CD4-positive, alpha-beta T cell treated with Interleukin-2 at 100 ng/mL for 4 hours (primary cell): ENCODE measurements around the gene CDC16.
"Not testable (repeated sequence)": the region's sequence is repeated elsewhere in the genome, so short reads cannot be mapped to it uniquely, and the experiment has no call there.

Experiments
- DNase-seq: peaks from one replicate; pipeline ENCODE4 v3.0.0-alpha.2; 2020; ENCODE audit warnings: low spot score

CDC16 gene

DNA sequence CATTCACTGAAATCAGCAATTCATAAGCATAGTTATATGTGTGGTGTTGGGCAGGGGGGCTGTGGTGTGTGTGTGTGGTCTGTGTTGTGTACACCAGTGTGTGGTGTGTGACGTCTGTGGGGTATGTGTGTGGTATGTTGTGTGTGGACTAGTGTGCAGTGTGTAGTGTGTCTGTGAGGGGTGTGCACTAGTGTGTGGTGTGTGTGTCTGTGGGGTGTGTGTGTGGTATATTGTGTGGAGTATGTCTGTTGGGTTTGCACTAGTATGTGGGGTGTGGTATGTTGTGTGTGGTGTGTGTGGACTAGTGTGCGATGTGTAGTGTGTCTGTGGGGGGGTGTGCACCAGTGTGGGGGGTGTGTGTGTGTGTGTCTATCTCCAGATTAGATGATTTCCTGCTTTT is 7.2 kb upstream of the CDC16 start:
- no peak for DNase-seq

DNA sequence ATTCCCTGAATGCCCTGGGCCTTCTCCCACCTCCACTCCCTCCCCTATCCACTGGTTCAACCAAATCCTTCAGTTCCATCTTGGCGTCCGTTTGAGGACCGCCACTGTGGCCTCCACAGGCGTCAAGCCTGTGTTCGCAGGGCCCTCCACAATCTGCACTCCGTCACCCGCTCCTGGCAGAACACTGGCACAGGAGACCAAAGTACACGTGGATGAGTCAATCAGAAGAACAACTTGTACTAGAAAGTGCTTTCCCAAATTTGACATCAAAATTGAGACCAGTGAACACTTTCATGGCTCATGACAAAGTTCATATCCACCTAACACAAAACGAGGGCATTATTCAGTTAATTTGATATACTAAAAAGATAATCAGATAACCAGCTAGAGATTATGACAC is 6.5 kb upstream of the CDC16 start:
- no peak for DNase-seq

DNA sequence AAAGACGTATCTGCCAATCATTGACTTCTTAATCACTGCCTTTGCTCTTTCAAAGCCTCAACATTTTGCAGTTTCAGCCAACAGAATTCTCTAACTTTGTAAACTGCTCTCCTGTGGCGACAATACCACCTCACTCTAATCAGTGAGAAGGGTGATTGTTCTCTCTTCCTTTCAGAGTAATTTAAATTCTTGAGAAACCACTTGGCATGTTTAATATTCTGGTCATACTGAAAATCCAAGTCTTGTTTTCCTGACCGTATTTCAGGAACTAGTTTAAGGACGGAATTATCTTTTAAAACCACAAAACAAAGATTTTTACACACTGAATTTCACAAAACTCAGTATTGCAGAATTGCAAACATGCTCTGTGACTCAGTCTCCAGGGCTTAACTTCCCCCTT is 5.2 kb upstream of the CDC16 start:
- no peak for DNase-seq

DNA sequence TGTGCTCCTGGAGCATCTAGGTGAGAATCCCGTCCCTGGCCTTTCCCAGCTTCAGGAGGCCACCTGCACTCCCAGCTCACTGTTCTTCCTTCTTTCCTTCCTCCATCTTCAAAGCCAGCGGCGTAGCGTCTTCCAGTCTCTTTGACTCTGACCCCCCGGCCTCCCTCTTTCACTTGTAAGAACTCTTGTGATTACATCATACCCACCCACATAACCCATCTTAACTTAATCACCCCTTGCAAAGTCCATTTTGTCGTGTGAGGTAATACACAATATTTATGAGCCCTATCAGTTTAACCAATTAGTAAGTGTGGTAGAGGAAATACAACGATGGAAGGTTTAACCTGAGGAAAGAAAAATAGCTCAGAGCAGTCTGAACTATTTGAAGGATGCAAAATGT is 4.6 kb upstream of the CDC16 start:
- no peak for DNase-seq

DNA sequence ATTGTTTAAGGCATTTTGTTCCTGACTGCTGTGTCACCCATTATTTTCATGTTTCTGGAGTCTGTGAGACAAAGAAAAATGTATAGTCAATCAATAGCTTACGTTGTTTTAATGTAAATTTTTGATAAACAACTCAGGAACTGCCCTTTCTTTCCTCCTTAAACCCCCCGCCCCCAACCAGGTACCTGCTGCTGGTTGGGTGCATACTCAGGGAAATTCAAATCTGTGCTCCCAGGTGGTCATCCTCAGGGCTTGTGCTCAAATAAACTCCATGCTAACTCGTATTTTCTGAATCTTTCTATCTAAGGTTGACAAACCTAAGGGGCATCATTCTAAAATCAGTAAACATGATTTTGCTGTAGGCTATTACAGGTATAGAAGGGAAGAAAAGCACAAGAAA is 4.1 kb upstream of the CDC16 start:
- no peak for DNase-seq

DNA sequence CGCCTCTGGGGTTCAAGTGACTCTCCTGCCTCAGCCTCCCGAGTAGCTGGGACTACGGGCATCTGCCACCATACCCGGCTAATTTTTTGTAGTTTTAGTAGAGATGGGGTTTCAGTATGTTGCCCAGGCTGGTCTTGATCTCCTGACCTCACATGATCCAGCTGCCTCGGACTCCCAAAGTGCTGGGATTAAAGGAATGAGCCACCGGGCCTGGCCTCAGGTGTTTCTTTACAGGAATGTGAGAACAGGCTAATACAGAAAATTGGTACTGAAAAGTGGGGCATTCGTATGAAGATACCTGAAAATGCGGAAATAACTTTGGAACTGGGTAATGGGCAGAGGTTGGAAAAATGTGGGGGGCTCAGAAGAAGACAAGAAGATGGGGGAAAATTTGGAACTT is 2.8 kb upstream of the CDC16 start:
- no peak for DNase-seq

DNA sequence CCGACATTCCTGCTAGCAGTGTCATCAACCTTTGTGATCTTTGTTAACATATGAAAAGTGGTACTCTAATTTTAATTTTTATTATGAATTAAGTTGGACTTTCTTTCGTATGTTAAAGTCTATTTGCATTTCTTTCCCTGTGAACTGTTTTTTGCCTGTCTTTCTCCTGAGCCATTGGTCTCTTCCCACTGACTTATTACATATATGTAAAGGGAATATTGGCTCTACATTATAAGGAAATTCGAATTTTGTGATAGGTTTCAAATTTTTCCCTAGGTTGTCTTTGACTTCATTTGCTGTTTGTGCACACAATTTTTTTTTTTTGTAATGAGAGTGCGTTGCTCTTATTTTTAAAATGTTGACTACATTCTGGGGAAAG is 442 bp upstream of the CDC16 start:
- DNase-seq = no peak

DNA sequence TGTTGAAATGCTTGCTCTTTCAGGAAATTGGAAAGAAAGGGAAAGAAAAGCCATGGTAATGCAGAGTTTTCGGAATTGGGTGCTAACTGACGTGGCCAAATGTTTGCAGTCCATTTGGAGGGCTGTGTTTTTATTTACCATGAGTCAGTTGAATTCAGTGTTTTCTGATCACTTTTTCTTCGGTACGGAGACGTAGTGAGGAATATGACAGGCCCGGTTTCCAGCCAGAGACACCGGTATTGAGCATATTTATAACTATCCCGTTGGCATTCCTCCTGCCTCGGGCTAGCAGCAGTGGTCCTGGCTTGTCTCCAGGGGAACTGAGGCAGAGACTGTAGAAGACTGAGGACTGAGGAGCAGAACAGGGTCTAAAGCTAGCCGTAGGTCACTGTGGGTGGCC is 1.0 kb downstream of the CDC16 start:
- DNase-seq = no peak

DNA sequence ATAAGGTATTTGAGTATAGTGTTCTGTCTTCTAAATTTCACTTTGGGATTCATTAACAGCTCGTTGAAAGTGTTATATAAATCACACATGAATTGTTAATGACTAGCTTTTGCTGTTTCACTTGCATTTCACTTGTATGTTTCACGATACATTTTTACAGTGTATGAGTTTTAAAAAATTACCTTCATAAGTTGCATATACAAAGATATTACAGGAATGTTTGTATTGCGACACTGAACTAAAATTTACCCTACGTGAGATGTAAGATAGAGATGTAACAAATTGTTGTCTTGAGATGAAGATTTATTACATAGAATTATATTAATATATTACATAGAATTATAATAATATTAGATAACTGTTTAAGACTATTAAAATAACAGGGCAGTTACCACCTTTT is 1.5 kb downstream of the CDC16 start:
- DNase-seq = no peak

DNA sequence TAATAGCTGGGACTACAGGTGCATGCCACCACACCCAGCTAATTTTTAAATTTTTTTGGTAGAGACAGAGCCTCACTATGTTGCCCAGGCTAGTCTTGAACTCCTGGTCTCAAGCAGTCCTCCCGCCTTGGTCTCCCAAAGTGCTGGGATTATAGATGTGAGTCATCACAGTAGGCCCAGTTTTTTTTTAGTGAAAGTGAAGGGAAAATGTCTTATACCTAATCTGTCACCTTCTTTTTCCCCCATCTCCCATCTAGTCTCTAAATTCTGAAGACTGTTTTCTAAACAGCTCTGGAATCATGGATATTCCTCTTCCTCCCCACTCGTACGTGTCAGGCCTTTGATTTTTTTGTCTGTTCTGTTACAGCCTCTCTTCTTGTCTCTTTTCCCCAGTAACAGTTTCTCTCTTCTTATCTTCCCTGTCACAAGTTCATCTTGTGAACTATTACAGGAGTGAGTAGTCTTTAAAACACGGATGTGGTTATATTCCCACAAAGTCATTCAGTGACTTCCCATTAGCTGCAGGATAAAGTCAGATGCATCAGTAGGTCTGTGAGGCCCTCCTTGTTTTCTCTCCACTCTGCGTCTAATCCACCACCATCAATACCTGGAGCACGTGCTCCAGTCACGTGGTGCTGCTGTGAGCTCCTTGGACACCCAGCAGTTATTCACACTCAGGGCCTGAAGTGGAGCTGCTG is 2.9 kb downstream of the CDC16 start:
- no peak for DNase-seq

DNA sequence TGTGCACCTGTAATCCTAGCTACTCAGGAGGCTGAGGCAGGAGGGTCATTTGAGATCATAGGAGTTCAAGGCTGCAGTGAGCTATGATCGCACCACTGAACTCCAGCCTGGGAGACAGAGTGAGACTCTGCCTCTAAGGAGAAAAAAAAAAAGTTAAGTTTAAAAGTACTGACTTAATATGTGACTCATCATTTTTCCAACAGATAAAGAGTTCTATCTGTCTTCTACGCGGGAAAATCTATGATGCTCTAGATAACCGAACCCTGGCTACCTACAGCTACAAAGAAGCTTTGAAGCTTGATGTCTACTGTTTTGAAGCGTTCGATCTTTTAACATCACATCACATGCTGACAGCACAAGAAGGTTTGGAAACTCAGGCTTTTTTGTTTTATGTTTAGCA is 7.2 kb downstream of the CDC16 start:
- no peak for DNase-seq

DNA sequence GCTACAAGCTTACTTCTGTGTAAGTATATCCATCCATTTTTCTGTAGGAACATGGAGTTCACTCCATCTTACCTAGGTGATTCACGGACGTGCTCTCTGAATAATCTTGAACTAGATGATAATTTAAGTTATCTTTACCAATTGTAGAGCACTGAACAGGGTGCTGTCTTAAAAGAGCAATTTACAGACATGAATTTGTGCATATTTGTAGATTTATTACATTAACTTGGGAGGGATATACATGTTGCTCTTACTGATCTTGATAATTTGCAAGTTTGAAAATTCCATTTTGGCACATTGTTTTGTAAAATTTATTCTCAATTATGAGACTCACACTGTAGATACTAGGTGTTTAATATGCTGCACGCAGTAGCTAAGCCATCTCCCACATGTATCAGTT is 9.3 kb downstream of the CDC16 start:
- DNase-seq = no peak

DNA sequence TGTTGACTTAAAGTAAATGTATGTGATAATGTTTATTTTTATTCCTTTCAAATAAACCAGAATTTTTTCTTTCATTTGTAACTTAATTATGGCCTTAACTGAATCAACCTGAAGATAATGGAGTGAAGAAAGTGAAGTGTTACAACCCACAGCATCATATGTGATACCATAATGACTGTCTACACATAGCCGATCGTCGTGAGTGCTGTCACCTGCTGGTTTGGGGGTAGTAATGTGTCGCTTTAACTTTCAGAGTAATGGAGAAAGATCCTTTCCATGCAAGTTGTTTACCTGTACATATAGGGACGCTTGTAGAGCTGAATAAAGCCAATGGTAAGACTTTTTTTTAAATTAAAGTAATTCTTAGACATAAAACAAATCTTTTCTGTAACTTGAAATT is 9.9 kb downstream of the CDC16 start:
- no peak for DNase-seq

DNA sequence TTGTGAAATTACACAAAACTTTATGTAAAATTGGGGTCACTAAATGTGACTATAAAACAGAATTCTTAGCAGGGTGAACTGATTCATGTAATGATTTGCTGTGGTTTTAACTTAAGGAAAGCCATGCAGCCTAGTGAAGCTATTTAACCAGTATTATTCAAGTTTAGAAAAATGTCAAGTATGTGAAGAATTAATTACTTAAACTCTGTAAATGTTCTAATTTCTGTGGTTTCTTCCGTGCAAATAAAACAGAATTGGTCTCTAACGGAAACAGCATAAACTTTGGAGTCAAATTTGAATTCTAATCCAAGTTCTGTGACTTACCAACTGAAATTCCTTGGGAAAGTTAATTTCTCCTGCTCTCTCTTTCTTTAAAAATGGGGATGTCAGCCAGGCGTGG is 13.3 kb downstream of the CDC16 start:
- no peak for DNase-seq

DNA sequence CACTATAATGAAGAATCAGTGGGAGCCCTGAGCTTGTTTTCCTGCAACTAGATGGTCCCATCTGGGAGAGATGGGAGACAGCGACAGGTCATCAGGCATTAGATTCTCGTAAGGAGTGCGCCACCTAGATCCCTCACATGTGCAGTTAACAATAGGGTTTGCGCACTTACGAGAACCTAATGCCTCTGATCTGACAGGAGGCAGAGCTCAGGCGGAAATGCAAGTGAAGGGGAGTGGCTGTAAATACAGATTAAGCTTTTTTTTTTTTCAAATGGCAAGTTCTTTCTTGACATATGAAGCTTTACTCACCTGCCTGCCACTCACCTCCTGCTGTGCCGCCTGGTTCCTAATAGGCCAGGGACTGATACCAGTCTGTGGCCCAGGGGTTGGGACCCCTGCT is 14.4 kb downstream of the CDC16 start:
- DNase-seq = no peak

DNA sequence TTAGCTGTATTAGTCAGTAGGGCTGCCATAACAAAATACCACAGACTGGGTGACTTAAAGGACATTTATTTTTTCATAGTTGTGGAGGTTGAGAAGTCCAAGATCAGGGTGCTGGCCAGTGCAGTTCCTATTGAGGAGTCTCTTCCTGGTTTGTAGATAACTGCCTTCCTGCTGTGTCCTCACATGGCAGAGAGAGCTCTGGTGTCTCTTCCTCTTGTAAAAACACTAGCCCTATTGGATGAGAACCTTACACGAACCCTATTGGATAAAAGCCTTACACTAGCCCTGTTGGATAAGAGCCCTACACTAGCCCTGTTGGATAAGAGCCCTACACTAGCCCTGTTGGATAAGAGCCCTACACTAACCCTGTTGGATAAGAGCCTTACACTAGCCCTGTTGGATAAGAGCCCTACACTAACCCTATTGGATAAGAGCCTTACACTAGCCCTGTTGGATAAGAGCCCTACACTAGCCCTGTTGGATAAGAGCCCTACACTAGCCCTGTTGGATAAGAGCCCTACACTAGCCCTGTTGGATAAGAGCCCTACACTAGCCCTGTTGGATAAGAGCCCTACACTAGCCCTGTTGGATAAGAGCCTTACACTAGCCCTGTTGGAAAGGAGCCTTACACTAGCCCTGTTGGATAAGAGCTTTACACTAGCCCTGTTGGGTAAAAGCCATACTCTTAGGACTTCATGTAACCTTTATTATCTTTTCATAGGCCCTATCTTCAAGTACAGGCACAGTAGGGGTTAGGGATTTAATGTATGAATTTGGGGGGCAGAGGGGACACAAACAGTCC is 17.1 kb downstream of the CDC16 start:
- DNase-seq = not testable (repeated sequence)

DNA sequence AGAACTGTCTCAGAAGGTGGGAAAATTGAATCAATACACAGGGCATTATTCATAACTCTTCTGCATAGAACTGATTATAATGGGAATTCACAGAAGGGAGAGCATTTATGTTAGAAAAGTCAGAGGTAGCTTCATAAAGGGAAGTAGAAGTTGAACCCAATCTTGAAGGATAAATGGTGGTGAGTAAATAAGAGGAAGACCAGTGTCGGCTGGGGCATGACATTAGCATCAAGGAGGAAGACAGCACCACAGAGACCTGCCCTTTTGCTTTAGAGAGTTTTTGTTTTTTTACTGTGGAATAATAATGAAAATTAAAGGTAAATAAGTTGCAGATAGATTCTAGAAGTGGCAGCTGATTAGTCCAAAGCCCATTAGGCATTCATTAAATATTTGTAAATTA is 21.9 kb downstream of the CDC16 start:
- no peak for DNase-seq

DNA sequence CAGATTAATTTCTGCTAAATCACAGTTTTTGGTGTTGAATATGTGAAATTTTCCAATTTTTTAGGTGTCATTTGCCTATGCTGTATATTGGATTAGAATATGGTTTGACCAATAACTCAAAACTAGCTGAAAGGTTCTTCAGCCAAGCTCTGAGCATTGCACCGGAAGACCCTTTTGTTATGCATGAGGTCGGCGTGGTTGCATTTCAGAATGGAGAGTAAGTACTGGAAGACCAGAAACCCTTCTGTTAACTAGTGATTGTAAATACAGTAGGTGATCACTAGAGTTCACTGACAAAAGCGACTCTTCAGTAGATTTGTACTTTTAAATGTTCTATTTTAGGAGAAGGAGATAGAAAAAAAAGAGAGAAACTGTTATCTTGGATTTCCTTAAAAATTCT is 22.3 kb downstream of the CDC16 start:
- DNase-seq = no peak

DNA sequence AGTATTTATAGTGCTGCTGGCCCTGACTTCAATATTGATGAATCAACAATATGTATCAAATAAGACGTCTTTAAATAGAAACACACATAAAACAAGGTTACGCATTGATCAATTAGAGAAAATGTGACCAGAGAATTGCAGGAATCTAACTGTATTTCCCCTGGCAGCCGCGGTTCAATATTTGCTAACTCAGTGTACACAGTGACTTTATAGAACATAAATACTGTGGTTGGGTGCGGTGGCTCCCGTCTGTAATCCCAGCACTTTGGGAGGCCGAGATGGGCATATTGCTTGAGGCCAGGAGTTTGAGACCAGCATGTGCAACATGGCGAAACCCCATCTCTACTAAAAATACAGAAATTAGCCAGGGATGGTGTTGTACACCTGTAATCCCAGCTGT is 23.9 kb downstream of the CDC16 start:
- DNase-seq = no peak

DNA sequence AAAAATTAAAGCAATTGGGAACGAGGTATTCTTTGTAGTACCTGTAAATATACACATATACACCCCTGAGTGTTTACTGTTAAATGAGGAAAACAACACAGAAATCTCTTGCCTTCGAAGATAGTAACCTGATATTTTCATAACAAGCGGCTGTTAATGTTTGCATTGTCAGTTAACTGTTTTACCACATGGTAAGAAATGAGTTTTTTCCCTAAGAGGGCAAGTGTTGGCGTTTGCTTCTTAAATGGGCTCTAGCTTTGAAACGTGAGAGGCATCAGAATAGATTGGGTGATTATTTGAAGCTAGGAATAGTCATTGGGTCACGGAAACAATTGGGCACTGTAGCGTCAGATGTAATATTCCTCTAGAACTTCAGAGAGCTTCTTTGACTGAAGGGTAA is 24.7 kb downstream of the CDC16 start:
- DNase-seq = no peak

DNA sequence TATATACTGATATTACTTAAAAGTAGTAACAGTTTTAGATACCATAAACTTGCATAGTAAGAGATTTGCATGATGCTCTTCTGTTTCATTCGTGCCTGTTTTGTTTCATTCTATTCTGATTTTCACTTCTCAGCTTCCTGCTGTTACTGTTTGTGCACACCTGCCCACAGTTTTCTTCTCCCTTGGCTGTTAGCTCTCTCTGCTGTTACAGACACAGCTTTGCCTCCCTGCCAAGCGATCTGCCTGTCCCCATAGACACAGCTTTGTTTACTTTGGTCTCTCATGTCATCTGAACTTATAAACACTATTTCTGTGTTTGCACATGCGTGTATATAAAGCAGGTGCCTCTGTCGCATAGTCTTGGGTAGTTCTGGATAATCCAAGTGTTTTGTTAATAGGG is 25.3 kb downstream of the CDC16 start:
- no peak for DNase-seq

DNA sequence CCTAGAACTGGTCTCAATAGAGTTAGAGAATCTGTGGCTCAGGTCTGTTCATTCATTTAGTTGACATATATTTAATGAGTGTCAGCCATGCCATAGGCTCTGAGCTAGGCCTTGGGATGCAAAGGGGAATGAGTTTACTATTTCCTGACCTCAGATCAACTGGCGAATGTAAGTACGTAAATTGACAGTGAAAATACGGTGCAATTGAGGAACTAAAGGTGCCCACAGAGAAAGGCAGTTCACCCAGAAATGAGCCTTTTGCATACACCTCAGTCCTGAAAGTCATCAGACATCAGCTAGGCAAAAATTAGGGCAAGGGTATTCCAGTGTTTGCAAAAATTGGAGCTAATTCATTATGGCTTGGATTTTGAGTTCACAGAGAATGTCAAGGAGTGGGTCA is 26.1 kb downstream of the CDC16 start:
- DNase-seq = no peak

DNA sequence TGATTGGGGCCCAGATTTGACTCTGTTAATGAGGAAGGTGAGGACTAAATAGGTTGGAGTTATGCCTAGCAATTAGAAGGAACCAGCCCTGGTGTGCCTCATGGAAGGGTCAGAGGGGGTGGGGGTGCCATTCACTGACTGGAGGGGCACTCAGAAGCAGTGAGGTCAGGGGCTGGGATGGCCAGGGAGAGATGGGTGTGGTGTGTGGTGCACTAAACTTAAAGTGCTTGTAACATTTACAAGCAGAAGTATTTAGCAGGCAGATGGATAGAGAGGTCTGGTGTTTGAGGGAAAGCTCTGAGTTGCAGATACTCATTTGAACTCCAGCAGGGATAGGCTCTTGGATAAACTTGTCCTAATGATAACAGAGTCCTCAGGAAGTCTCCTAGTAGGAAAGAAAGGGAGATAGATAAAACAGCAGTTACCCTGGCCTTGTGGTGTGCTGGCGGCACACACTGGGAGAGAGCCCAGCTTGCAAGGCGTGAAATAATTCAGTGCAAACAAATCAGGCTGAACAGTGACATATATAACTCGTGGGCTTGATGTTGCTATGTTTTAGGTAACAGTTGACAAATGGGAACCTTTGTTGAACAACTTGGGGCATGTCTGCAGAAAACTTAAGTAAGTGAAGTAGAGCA is 26.8 kb downstream of the CDC16 start:
- no peak for DNase-seq

DNA sequence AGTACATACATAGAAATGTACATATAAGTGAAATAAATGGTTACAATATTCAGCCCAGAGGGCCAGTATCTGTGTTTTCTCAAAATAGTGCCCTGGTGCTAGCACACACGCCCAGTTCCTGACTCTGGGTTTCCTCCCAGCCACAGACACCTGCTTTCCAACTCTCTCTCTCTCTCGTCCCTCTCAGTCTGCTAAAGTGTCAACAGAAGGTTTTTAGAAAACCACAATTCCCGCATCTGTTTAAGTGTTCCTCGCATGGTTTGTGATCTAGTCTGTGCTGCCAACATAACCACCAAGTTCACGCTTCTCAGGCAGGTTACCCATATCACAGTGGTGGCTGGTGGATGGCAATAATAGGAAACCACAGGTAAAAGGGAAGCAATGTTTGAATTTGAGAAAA is 28.9 kb downstream of the CDC16 start:
- DNase-seq = peak; percentile 34
